Motor neuron (in vitro differentiated cells): ENCODE data around the gene PLSCR1. TPM values are rescaled to one million over a fixed set of nuclear protein-coding genes. Genes with fewer than 3 reads are reported as not detected.
"Not testable (repeated sequence)": the region's sequence is repeated elsewhere in the genome, so short reads cannot be mapped to it uniquely, and the experiment has no call there.

ENCODE experiments used
- ATAC-seq, 8 experiments: fragments of 200-7000 bp; cut with Tn5 transposase; replicated peaks in 6 of 8; 2 replicates each; pipeline ENCODE4 v1.8.0; 2021; ENCODE audit warnings: mild to moderate bottlenecking in 8 of 8, moderate library complexity in 8 of 8
- H3K27ac ChIP-seq, 2 donors: fragments of 250-450 bp; sonication (Bioruptor Pico); 2 replicates each; pipeline ENCODE4 v1.9.0; 2021; ENCODE audit warnings: antibody characterized with exemption in 2 of 2, mild to moderate bottlenecking in 2 of 2, moderate library complexity in 1 of 2
- H3K4me1 ChIP-seq, 2 donors: fragments of 250-450 bp; sonication (Bioruptor Pico); replicated peaks in 1 of 2; 2 replicates each; pipeline ENCODE4 v1.6.1; 2021; ENCODE audit warnings: antibody characterized with exemption in 2 of 2, mild to moderate bottlenecking in 2 of 2, moderate library complexity in 1 of 2
- H3K4me3 ChIP-seq, 5 donors: fragments of 250-450 bp; sonication (Bioruptor Pico); 2 replicates each; pipeline ENCODE4 v1.9.0; 2021; ENCODE audit warnings: antibody characterized with exemption in 5 of 5, mild to moderate bottlenecking in 5 of 5, moderate library complexity in 4 of 5
- WGBS, 10 experiments: fragments of 450-650 bp; shearing (Covaris generic); methylation state at CpG; one replicate each; pipeline ENCODE4 v1.0.0; 2022; 5-methylcytosine and 5-hydroxymethylcytosine counted together
- in situ Hi-C, 9 experiments: fragments of 400-800 bp; cut with MboI; loops; one replicate each; pipeline ENCODE4 v1.15.0; 2021; ENCODE audit warnings: low sequenced_read_pairs in 9 of 9, low pct_unique_long_range_greater_than_20kb in 2 of 9; ENCODE audit not compliant: unreplicated experiment in 9 of 9
- total RNA-seq, 8 experiments: library from RNA; unstranded; fragments of 300-600 nt; gene quantifications; 2 replicates each; pipeline versions ENCODE4 v1.2.3 to v1.2.4, GENCODE V29; 2022

Gene PLSCR1
- total RNA-seq, 8 experiments from 2014 or later, result 0.71 to 148 (median 37.1) TPM

- WGBS, 10 experiments, result 40 to 100% (median 71%) methylated on average over 1 to 4 of the region's 4 CpGs; no CpG with 5 or more reads in 2 of the 10 experiments
- ATAC-seq, result no peak
- in situ Hi-C loops, result no loop called here
- Histone ChIP-seq H3K4me3 (no peak overlapping the region), H3K27ac (no peak overlapping the region), H3K4me1 (no peaks in the 10 kb centered on the region)
Observed at GRCh38 chr3:146523531-146523930, 20.9 kb downstream of the PLSCR1 start.

GRCh38 chr3:146522174-146523158 is 21.9 kb downstream of the PLSCR1 start:
- H3K4me1 ChIP-seq, H3K27ac ChIP-seq, H3K4me3 ChIP-seq, in situ Hi-C loops, ATAC-seq: not testable (repeated sequence)
- WGBS, 10 experiments, result 30 to 100% (median 68%) methylated on average over 1 to 9 of the region's 17 CpGs

GRCh38 chr3:146521394-146521793 is 23.0 kb downstream of the PLSCR1 start:
- peak in 3 of 8 experiments; percentile 68 to 75 (median 70) for ATAC-seq
- in situ Hi-C loops, result no loop called here
- 0 to 100% (median 30%) methylated on average over 1 of the region's 1 CpG; no CpG with 5 or more reads in 2 of the 10 experiments for WGBS, 10 experiments
- Histone ChIP-seq H3K4me1 (no peaks in the 10 kb centered on the region), H3K4me3 (no peak overlapping the region), H3K27ac (no peak overlapping the region)

- Histone ChIP-seq H3K27ac (no peak overlapping the region), H3K4me3 (no peak overlapping the region), H3K4me1 (no peaks in the 10 kb centered on the region)
- no peak for ATAC-seq
- in situ Hi-C loops, result no loop called here
Observed at GRCh38 chr3:146519810-146520209, 24.6 kb downstream of the PLSCR1 start.

GRCh38 chr3:146517684-146518435 is 26.5 kb downstream of the PLSCR1 start:
- in situ Hi-C loops, result no loop called here
- H3K4me3 ChIP-seq, result no peak overlapping the region
- ATAC-seq, result no peak
- no peak overlapping the region for H3K27ac ChIP-seq
- 49 to 100% (median 87%) methylated on average over 1 to 4 of the region's 4 CpGs for WGBS, 10 experiments
- H3K4me1 ChIP-seq, result no peaks in the 10 kb centered on the region

- H3K4me3 ChIP-seq, result no peak overlapping the region
- WGBS, 10 experiments, result 44 to 100% (median 80%) methylated on average over 1 to 2 of the region's 2 CpGs; no CpG with 5 or more reads in 1 of the 10 experiments
- no peaks in the 10 kb centered on the region for H3K4me1 ChIP-seq
- no peak overlapping the region for H3K27ac ChIP-seq
- in situ Hi-C loops, result no loop called here
- ATAC-seq, result peak in 1 of 8 experiments; percentile 4
Observed at GRCh38 chr3:146513386-146514051, 30.9 kb downstream of the PLSCR1 start.

- no peaks in the 10 kb centered on the region for H3K4me1 ChIP-seq
- WGBS, 10 experiments, result 20 to 100% (median 86%) methylated on average over 1 to 3 of the region's 3 CpGs; no CpG with 5 or more reads in 2 of the 10 experiments
- H3K27ac ChIP-seq, result no peak overlapping the region
- H3K4me3 ChIP-seq, result no peak overlapping the region
- in situ Hi-C loops, result no loop called here
- no peak for ATAC-seq
Observed at GRCh38 chr3:146511402-146512134, 32.8 kb downstream of the PLSCR1 start.

GRCh38 chr3:146507331-146508120 is 36.9 kb downstream of the PLSCR1 start:
- Histone ChIP-seq H3K27ac (no peak overlapping the region), H3K4me3 (no peak overlapping the region), H3K4me1 (peaks cover 0 to 2% of the 10 kb centered on the region in 2 donors)
- in situ Hi-C loops, result no loop called here
- ATAC-seq, result no peak
- 83 to 100% (median 100%) methylated on average over 1 of the region's 1 CpG; no CpG with 5 or more reads in 3 of the 10 experiments for WGBS, 10 experiments

- no peak overlapping the region for H3K27ac ChIP-seq
Observed at GRCh38 chr3:146505516-146505915, 38.9 kb downstream of the PLSCR1 start.

GRCh38 chr3:146504498-146505197 is 39.8 kb downstream of the PLSCR1 start:
- in situ Hi-C loops, result no loop called here
- 17 to 88% (median 55%) methylated on average over 1 to 3 of the region's 3 CpGs for WGBS, 10 experiments
- Histone ChIP-seq H3K4me3 (no peak overlapping the region), H3K27ac (no peak overlapping the region), H3K4me1 (peaks cover 0 to 2% of the 10 kb centered on the region in 2 donors)
- ATAC-seq, result peak in 3 of 8 experiments; percentile 27 to 52 (median 28)

More at GRCh38 chr3:146505516-146505915, 38.9 kb downstream of the PLSCR1 start:
- Histone ChIP-seq H3K4me3 (no peak overlapping the region), H3K4me1 (peaks cover 0 to 2% of the 10 kb centered on the region in 2 donors)
- no peak for ATAC-seq
- in situ Hi-C loops, result no loop called here
- WGBS, 10 experiments, result 50 to 100% (median 100%) methylated on average over 1 of the region's 1 CpG; no CpG with 5 or more reads in 1 of the 10 experiments

GRCh38 chr3:146503461-146504202 is 40.8 kb downstream of the PLSCR1 start:
- 34 to 100% (median 85%) methylated on average over 1 to 6 of the region's 12 CpGs for WGBS, 10 experiments
- Histone ChIP-seq H3K4me1 (peaks cover 0 to 2% of the 10 kb centered on the region in 2 donors), H3K4me3 (no peak overlapping the region), H3K27ac (no peak overlapping the region)
- peak in 3 of 8 experiments; percentile 34 to 73 (median 63) for ATAC-seq
- in situ Hi-C loops, result no loop called here
